ENCODE data around the gene XRCC1.

DNA sequence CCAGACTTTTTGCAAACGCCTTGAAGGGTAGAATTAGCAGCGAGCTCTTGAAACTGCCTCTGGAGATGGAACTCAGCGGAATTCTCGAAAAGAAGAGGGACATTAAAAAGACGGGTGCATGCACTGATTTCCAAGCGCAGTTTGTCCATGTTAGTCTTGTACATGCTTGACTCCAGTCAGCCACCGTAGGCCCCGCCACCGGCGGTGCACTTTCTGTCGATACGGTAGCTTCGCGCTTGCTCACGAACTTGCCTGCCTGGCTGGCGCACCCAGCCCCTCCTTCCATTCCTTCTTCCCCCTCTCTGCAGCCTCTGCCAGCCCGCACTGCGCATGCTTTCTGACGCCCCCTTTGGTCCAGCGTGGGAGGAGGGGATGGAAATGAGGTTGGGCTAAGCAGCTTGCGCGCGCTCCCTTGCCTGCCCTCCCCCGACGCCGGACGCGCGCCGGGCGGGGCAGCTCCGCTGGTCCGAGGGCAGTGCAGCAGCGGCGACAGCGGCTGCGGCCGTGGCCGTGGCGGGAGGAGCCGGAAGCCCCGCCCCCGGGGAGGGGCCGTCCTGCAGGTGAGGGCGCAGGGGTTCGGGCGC lies 42.3 kb downstream of the XRCC1 start, which contains the start of gene ZNF575:
- TF ChIP-seq, protein P1, sequence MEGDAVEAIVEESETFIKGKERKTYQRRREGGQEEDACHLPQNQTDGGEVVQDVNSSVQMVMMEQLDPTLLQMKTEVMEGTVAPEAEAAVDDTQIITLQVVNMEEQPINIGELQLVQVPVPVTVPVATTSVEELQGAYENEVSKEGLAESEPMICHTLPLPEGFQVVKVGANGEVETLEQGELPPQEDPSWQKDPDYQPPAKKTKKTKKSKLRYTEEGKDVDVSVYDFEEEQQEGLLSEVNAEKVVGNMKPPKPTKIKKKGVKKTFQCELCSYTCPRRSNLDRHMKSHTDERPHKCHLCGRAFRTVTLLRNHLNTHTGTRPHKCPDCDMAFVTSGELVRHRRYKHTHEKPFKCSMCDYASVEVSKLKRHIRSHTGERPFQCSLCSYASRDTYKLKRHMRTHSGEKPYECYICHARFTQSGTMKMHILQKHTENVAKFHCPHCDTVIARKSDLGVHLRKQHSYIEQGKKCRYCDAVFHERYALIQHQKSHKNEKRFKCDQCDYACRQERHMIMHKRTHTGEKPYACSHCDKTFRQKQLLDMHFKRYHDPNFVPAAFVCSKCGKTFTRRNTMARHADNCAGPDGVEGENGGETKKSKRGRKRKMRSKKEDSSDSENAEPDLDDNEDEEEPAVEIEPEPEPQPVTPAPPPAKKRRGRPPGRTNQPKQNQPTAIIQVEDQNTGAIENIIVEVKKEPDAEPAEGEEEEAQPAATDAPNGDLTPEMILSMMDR (IDR thresholded peaks at IDR 0.05; ENCODE audit: low read length): no peak
- TF ChIP-seq EZH2 (optimal IDR thresholded peaks at IDR 0.05; ENCODE audit: low read depth, low read length) (no peak), EZH2phosphoT487 (IDR thresholded peaks at IDR 0.05; ENCODE audit: low read length) (no peak)
